GM12875 (cell line): Measurements from ENCODE around the gene C1QTNF12.
"Not testable (repeated sequence)": the region's sequence is repeated elsewhere in the genome, so short reads cannot be mapped to it uniquely, and the experiment has no call there.

Experiments used
- H3K4me3 ChIP-seq: one replicate; pipeline ENCODE4 v1.5.1; 2011; ENCODE audit warnings: low read depth, low read length, control low read depth
- CTCF ChIP-seq: IDR thresholded peaks from 2 replicates; pipeline ENCODE4 v1.5.1; 2011; ENCODE audit warnings: low read depth, mild to moderate bottlenecking, control low read depth, inconsistent platforms, low read length, moderate library complexity, borderline replicate concordance; ENCODE audit not compliant: insufficient read depth

Gene C1QTNF12

GRCh38 chr1:1250786-1251284 is 4.3 kb upstream of the C1QTNF12 start:
- no peak for TF ChIP-seq CTCF
- no peak overlapping the region for H3K4me3 ChIP-seq

GRCh38 chr1:1248009-1248913 is 1.7 kb upstream of the C1QTNF12 start:
- H3K4me3 ChIP-seq, result not testable (repeated sequence)

GRCh38 chr1:1247341-1247913 is 905 bp upstream of the C1QTNF12 start:
- 0 out of 2 replicates have a peak, but pooled peaks have one; percentile 8 for TF ChIP-seq CTCF
- H3K4me3 ChIP-seq, result no peak overlapping the region

- no peak for TF ChIP-seq CTCF
- H3K4me3 ChIP-seq, result no peak overlapping the region
Observed at GRCh38 chr1:1245817-1246576, 525 bp downstream of the C1QTNF12 start.

- TF ChIP-seq CTCF, result no peak
Observed at GRCh38 chr1:1245178-1245816, 1.2 kb downstream of the C1QTNF12 start.

GRCh38 chr1:1244192-1244811 is 2.2 kb downstream of the C1QTNF12 start:
- no peak for TF ChIP-seq CTCF
- no peak overlapping the region for H3K4me3 ChIP-seq

More at GRCh38 chr1:1245178-1245816, 1.2 kb downstream of the C1QTNF12 start:
- H3K4me3 ChIP-seq, result no peak overlapping the region

- no peak overlapping the region for H3K4me3 ChIP-seq
- no peak for TF ChIP-seq CTCF
Observed at GRCh38 chr1:1243807-1244191, 2.7 kb downstream of the C1QTNF12 start.
